ENCODE results near the gene LRRN2. TPM values are rescaled to one million over a fixed set of nuclear protein-coding genes. Genes with fewer than 3 reads are reported as not detected.
"Not testable (repeated sequence)": the region's sequence is repeated elsewhere in the genome, so short reads cannot be mapped to it uniquely, and the experiment has no call there.

LRRN2 gene
- total and polyA plus RNA-seq, 2 donors, result 0.66 to 3.0 TPM

- peaks cover 0 to 4% of the 10 kb centered on the region in 2 donors for H3K4me1 ChIP-seq (ENCODE audit: control insufficient read depth in 2 of 2, insufficient read depth in 2 of 2, low read length in 2 of 2)
- peaks cover 0 to 47% of the 10 kb centered on the region in 2 donors for H3K27me3 ChIP-seq (ENCODE audit: control insufficient read depth in 2 of 2, insufficient read depth in 1 of 2, low read length in 1 of 2)
- DNase-seq (ENCODE audit: low read depth in 6 of 9, low spot score in 9 of 9), result no peak
- no peak overlapping the region for H3K4me3 ChIP-seq (ENCODE audit: low read length in 2 of 2)
- no peaks in the 10 kb centered on the region for H3K9me3 ChIP-seq (ENCODE audit: control insufficient read depth in 2 of 2, insufficient read depth in 1 of 2, low read length in 1 of 2)
- no peaks in the 10 kb centered on the region for H3K36me3 ChIP-seq (ENCODE audit: control insufficient read depth in 2 of 2, insufficient read depth in 2 of 2, low read length in 1 of 2)
- no peak overlapping the region for H3K27ac ChIP-seq (ENCODE audit: low read depth in 1 of 2, low read length in 1 of 2)
- 95% methylated on average over 7 of the region's 7 CpGs for WGBS
Observed at GRCh38 chr1:204729516-204729915, 44.0 kb upstream of the LRRN2 start.

GRCh38 chr1:204728456-204728855, 42.9 kb upstream of the LRRN2 start:
- no peak for DNase-seq (ENCODE audit: low read depth in 6 of 9, low spot score in 9 of 9)
- Histone ChIP-seq H3K36me3 (ENCODE audit: control insufficient read depth in 2 of 2, insufficient read depth in 2 of 2, low read length in 1 of 2) (no peaks in the 10 kb centered on the region), H3K9me3 (ENCODE audit: control insufficient read depth in 2 of 2, insufficient read depth in 1 of 2, low read length in 1 of 2) (no peaks in the 10 kb centered on the region), H3K4me1 (ENCODE audit: control insufficient read depth in 2 of 2, insufficient read depth in 2 of 2, low read length in 2 of 2) (peaks cover under 1 to 4% of the 10 kb centered on the region in 2 donors), H3K27me3 (ENCODE audit: control insufficient read depth in 2 of 2, insufficient read depth in 1 of 2, low read length in 1 of 2) (peaks cover 0 to 38% of the 10 kb centered on the region in 2 donors), H3K27ac (ENCODE audit: low read depth in 1 of 2, low read length in 1 of 2) (no peak overlapping the region), H3K4me3 (ENCODE audit: low read length in 2 of 2) (no peak overlapping the region)
- WGBS, result 95% methylated on average over 3 of the region's 3 CpGs

GRCh38 chr1:204728045-204728444, 42.5 kb upstream of the LRRN2 start:
- H3K4me3 ChIP-seq (ENCODE audit: low read length in 2 of 2), result no peak overlapping the region
- H3K9me3 ChIP-seq (ENCODE audit: control insufficient read depth in 2 of 2, insufficient read depth in 1 of 2, low read length in 1 of 2), result no peaks in the 10 kb centered on the region
- peaks cover 0 to 36% of the 10 kb centered on the region in 2 donors for H3K27me3 ChIP-seq (ENCODE audit: control insufficient read depth in 2 of 2, insufficient read depth in 1 of 2, low read length in 1 of 2)
- 54% methylated on average over 3 of the region's 3 CpGs for WGBS
- H3K4me1 ChIP-seq (ENCODE audit: control insufficient read depth in 2 of 2, insufficient read depth in 2 of 2, low read length in 2 of 2), result peaks cover 4% of the 10 kb centered on the region in 2 donors
- no peak overlapping the region for H3K27ac ChIP-seq (ENCODE audit: low read depth in 1 of 2, low read length in 1 of 2)
- H3K36me3 ChIP-seq (ENCODE audit: control insufficient read depth in 2 of 2, insufficient read depth in 2 of 2, low read length in 1 of 2), result no peaks in the 10 kb centered on the region
- DNase-seq (ENCODE audit: low read depth in 6 of 9, low spot score in 9 of 9), result no peak

DNA sequence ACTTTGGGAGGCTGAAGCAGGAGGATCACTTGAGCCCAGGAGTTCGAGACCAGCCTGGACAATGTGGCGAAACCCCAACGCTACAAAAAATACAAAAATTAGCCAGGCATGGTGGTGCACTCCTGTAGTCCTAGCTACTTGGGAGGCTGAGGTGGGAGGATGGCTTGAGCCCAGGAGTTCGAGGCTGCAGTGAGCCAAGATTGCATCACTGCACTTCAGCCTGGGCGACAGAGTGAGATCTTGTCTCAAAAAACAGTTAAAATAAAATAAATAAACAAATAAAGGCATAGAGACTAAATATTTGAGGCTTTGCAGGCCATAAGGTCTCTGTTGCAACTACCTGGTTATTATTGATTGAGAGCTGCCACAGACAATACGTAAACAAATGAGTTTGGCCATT, 41.9 kb upstream of the LRRN2 start:
- not testable (repeated sequence) for H3K36me3 ChIP-seq (ENCODE audit: control insufficient read depth in 2 of 2, insufficient read depth in 2 of 2, low read length in 1 of 2); DNase-seq (ENCODE audit: low read depth in 6 of 9, low spot score in 9 of 9); H3K27ac ChIP-seq (ENCODE audit: low read depth in 1 of 2, low read length in 1 of 2); H3K4me1 ChIP-seq (ENCODE audit: control insufficient read depth in 2 of 2, insufficient read depth in 2 of 2, low read length in 2 of 2); H3K9me3 ChIP-seq (ENCODE audit: control insufficient read depth in 2 of 2, insufficient read depth in 1 of 2, low read length in 1 of 2); H3K4me3 ChIP-seq (ENCODE audit: low read length in 2 of 2)
- H3K27me3 ChIP-seq (ENCODE audit: control insufficient read depth in 2 of 2, insufficient read depth in 1 of 2, low read length in 1 of 2), result peaks cover 0 to 29% of the 10 kb centered on the region in 2 donors
- 95% methylated on average over 6 of the region's 6 CpGs for whole genome bisulfite sequencing

GRCh38 chr1:204726478-204726877, 40.9 kb upstream of the LRRN2 start:
- no peak for DNase-seq (ENCODE audit: low read depth in 6 of 9, low spot score in 9 of 9)
- Histone ChIP-seq H3K27me3 (ENCODE audit: control insufficient read depth in 2 of 2, insufficient read depth in 1 of 2, low read length in 1 of 2) (peaks cover 0 to 23% of the 10 kb centered on the region in 2 donors), H3K36me3 (ENCODE audit: control insufficient read depth in 2 of 2, insufficient read depth in 2 of 2, low read length in 1 of 2) (no peaks in the 10 kb centered on the region), H3K4me3 (ENCODE audit: low read length in 2 of 2) (no peak overlapping the region), H3K9me3 (ENCODE audit: control insufficient read depth in 2 of 2, insufficient read depth in 1 of 2, low read length in 1 of 2) (no peaks in the 10 kb centered on the region), H3K4me1 (ENCODE audit: control insufficient read depth in 2 of 2, insufficient read depth in 2 of 2, low read length in 2 of 2) (peaks cover 4 to 13% of the 10 kb centered on the region in 2 donors), H3K27ac (ENCODE audit: low read depth in 1 of 2, low read length in 1 of 2) (no peak overlapping the region)
- 90% methylated on average over 1 of the region's 1 CpG for WGBS

GRCh38 chr1:204725821-204726448, 40.4 kb upstream of the LRRN2 start:
- H3K4me1 ChIP-seq (ENCODE audit: control insufficient read depth in 2 of 2, insufficient read depth in 2 of 2, low read length in 2 of 2), result peaks cover 4 to 16% of the 10 kb centered on the region in 2 donors
- H3K27ac ChIP-seq (ENCODE audit: low read depth in 1 of 2, low read length in 1 of 2), result no peak overlapping the region
- no peak overlapping the region for H3K4me3 ChIP-seq (ENCODE audit: low read length in 2 of 2)
- no peak for DNase-seq (ENCODE audit: low read depth in 6 of 9, low spot score in 9 of 9)
- H3K27me3 ChIP-seq (ENCODE audit: control insufficient read depth in 2 of 2, insufficient read depth in 1 of 2, low read length in 1 of 2), result peaks cover 0 to 18% of the 10 kb centered on the region in 2 donors
- WGBS, result 86% methylated on average over 9 of the region's 9 CpGs
- H3K9me3 ChIP-seq (ENCODE audit: control insufficient read depth in 2 of 2, insufficient read depth in 1 of 2, low read length in 1 of 2), result no peaks in the 10 kb centered on the region
- no peaks in the 10 kb centered on the region for H3K36me3 ChIP-seq (ENCODE audit: control insufficient read depth in 2 of 2, insufficient read depth in 2 of 2, low read length in 1 of 2)

DNA sequence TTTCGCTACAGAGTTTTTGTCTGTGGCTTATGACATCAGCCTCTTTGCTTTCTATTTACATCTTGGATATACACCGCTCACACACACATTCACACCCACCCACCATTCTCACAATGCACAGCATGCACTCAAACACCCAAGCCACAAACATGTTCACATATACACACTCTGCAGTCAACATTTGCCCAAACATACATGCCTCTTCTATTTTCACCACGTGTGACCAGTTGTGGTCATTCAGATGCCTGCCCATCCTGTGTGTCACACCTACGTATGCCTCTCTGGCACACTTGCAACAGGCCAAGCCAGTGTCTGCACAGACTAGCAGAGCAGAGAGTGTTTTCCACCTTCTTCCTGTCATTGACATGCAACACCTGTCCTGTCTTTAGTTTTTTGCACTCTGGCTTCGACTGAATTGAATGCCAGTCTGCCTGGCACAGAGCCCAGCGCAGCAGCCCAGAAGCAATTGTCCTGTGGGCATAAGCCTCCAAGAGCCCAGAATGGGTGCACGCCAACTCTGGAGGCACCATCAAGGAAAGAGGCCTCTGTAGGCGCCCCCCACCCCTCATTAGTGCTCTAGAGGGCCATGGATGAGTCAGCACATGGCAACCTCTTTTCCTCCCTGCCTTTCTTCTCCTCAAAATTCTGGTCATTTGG, 37.7 kb upstream of the LRRN2 start:
- Histone ChIP-seq H3K27ac (ENCODE audit: low read depth in 1 of 2, low read length in 1 of 2) (no peak overlapping the region), H3K4me1 (ENCODE audit: control insufficient read depth in 2 of 2, insufficient read depth in 2 of 2, low read length in 2 of 2) (peaks cover 4 to 16% of the 10 kb centered on the region in 2 donors), H3K9me3 (ENCODE audit: control insufficient read depth in 2 of 2, insufficient read depth in 1 of 2, low read length in 1 of 2) (no peaks in the 10 kb centered on the region), H3K4me3 (ENCODE audit: low read length in 2 of 2) (no peak overlapping the region), H3K36me3 (ENCODE audit: control insufficient read depth in 2 of 2, insufficient read depth in 2 of 2, low read length in 1 of 2) (no peaks in the 10 kb centered on the region), H3K27me3 (ENCODE audit: control insufficient read depth in 2 of 2, insufficient read depth in 1 of 2, low read length in 1 of 2) (no peaks in the 10 kb centered on the region)
- 85% methylated on average over 8 of the region's 8 CpGs for WGBS
- DNase-seq (ENCODE audit: low read depth in 6 of 9, low spot score in 9 of 9), result no peak

DNA sequence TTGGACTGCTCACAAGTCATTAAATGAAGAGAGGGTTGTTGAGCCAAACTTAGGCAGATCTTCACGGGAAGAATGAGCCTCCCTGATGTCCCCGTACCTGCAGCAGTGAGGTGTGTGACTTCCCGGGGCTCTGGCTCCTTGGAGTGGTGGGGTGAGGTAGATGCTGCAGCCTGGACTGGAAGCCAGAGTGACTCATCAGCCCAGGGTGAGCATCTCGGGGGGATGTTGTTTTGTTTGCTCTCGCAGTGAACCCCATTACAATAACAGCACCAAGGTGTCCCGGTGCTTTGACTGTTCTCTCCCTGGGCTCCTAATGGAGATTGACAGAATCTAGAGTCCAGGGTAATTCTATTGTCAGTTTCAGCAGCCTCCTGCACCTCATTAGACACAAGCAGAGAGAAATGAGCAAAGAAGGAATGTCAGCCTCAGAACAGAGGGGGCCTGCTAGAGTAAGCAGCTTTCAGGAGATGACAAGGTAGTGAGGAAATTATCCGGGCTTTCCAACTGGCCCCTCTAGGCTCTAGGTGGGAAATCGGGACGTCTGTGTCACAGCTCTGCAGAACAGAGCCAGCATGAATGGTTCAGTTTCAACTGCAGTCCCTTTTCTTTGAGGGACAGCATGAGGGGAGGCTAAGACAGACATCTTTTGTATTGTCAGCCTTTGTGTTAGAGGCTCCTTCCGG, 36.0 kb upstream of the LRRN2 start:
- Histone ChIP-seq H3K4me3 (ENCODE audit: low read length in 2 of 2) (no peak overlapping the region), H3K27ac (ENCODE audit: low read depth in 1 of 2, low read length in 1 of 2) (no peak overlapping the region), H3K36me3 (ENCODE audit: control insufficient read depth in 2 of 2, insufficient read depth in 2 of 2, low read length in 1 of 2) (no peaks in the 10 kb centered on the region), H3K4me1 (ENCODE audit: control insufficient read depth in 2 of 2, insufficient read depth in 2 of 2, low read length in 2 of 2) (peaks cover 0 to 16% of the 10 kb centered on the region in 2 donors), H3K27me3 (ENCODE audit: control insufficient read depth in 2 of 2, insufficient read depth in 1 of 2, low read length in 1 of 2) (no peaks in the 10 kb centered on the region), H3K9me3 (ENCODE audit: control insufficient read depth in 2 of 2, insufficient read depth in 1 of 2, low read length in 1 of 2) (no peaks in the 10 kb centered on the region)
- DNase-seq (ENCODE audit: low read depth in 6 of 9, low spot score in 9 of 9), result peak in 1 of 9 donors; percentile 47
- WGBS, result 89% methylated on average over 10 of the region's 10 CpGs

DNA sequence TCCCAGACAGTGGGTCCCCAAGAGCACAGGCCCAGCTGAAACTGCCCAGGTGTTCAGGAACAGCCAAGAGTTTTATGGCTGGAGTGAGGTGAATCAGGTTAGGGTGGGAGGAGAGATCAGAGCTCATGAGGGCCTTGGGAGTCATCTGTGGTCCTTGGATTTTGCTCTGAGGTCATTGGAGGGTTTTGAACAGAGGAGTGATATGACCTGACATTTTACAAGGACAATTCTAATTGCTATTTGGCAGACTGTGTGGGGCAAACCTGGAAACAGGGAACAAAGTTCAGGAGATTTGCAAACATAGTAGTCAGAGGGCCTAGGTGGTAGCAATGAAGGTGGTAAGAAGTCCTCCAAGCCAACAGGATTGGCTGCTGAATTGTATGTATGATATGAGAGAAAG, 31.1 kb upstream of the LRRN2 start:
- Histone ChIP-seq H3K36me3 (ENCODE audit: control insufficient read depth in 2 of 2, insufficient read depth in 2 of 2, low read length in 1 of 2) (no peaks in the 10 kb centered on the region), H3K27ac (ENCODE audit: low read depth in 1 of 2, low read length in 1 of 2) (no peak overlapping the region), H3K4me3 (ENCODE audit: low read length in 2 of 2) (no peak overlapping the region), H3K27me3 (ENCODE audit: control insufficient read depth in 2 of 2, insufficient read depth in 1 of 2, low read length in 1 of 2) (peaks cover 0 to 7% of the 10 kb centered on the region in 2 donors), H3K9me3 (ENCODE audit: control insufficient read depth in 2 of 2, insufficient read depth in 1 of 2, low read length in 1 of 2) (no peaks in the 10 kb centered on the region), H3K4me1 (ENCODE audit: control insufficient read depth in 2 of 2, insufficient read depth in 2 of 2, low read length in 2 of 2) (peaks cover 20 to 34% of the 10 kb centered on the region in 2 donors)
- DNase-seq (ENCODE audit: low read depth in 6 of 9, low spot score in 9 of 9), result no peak

Measured in thymus (tissue), 11 donors.